ENCODE measurements around the gene CD2AP. TPM values are rescaled to one million over a fixed set of nuclear protein-coding genes. Genes with fewer than 3 reads are reported as not detected.

CD2AP gene
- total RNA-seq, 1 experiment from 2014 or later, result 20.6 TPM

DNA sequence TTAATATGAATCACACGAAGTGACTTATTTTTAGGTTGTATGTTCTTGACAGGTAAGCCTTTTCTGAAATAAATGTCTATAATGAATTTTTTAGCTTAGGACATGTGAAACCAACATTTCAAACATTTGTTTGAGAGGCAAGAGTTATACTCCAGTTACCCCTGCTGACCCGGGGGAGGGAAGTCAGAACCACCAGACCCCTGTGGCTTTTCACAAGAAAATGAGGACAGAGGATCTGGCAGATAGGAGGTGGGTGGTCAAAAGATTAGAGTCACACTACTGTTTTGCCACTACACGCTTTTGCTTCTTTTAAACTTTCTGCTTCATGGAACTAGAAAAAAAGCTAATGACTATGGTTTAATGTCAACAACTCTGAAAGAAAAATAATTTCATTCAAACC lies 193.3 kb downstream of the CD2AP start:
- Histone ChIP-seq H3K9me3 (ENCODE audit: low read depth, low read length, poor library complexity, severe bottlenecking) (no peaks in the 10 kb centered on the region), H3K27me3 (replicated peaks; ENCODE audit: insufficient read depth, low read depth, low read length, poor library complexity) (no peaks in the 10 kb centered on the region), H3K4me1 (ENCODE audit: insufficient read depth, low read length, poor library complexity, severe bottlenecking) (peaks cover 21% of the 10 kb centered on the region), H3K27ac (ENCODE audit: low read depth, low read length, poor library complexity, severe bottlenecking) (no peak overlapping the region), H3K4me3 (ENCODE audit: low read depth, low read length, poor library complexity, severe bottlenecking) (no peak overlapping the region), H3K36me3 (ENCODE audit: insufficient read depth, low read length, poor library complexity, severe bottlenecking) (no peaks in the 10 kb centered on the region)
- ChIA-PET POLR2A (ENCODE audit: low non-redundant PET) (no interaction called here), CTCF (no interaction called here)
- no peak for TF ChIP-seq EZH2 (IDR thresholded peaks at IDR 0.05; ENCODE audit: borderline replicate concordance, low read depth, low read length, poor library complexity, severe bottlenecking)
- TF ChIP-seq, protein P1, sequence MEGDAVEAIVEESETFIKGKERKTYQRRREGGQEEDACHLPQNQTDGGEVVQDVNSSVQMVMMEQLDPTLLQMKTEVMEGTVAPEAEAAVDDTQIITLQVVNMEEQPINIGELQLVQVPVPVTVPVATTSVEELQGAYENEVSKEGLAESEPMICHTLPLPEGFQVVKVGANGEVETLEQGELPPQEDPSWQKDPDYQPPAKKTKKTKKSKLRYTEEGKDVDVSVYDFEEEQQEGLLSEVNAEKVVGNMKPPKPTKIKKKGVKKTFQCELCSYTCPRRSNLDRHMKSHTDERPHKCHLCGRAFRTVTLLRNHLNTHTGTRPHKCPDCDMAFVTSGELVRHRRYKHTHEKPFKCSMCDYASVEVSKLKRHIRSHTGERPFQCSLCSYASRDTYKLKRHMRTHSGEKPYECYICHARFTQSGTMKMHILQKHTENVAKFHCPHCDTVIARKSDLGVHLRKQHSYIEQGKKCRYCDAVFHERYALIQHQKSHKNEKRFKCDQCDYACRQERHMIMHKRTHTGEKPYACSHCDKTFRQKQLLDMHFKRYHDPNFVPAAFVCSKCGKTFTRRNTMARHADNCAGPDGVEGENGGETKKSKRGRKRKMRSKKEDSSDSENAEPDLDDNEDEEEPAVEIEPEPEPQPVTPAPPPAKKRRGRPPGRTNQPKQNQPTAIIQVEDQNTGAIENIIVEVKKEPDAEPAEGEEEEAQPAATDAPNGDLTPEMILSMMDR (conservative IDR thresholded peaks at IDR 0.05; ENCODE audit: low read depth, low read length), result no peak
- no TSS peak for BruUV-seq (replicated peaks)
- DNase-seq (ENCODE audit: low spot score), result no peak
- intact Hi-C loops (cut with micrococcal nuclease; ENCODE audit: unreplicated experiment), result no loop called here

DNA sequence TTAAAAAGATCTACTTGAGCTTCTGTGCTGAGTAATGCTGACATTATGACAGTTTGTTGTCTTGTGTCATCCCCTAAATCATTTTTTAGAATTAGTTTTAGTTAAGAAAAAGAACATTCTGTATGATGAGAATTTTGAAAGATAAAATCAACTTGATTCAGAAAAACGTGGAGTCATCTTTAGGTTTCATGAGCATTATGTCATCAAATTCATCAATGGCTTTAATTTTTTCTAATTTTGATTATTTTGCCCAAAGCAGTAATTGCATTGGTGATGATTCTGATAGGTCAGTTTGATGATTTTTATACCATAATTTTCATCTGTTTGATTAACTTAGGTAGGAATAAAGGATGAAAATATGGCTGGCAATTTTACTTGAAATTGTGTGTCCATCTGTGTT lies 194.2 kb downstream of the CD2AP start:
- intact Hi-C loops (cut with micrococcal nuclease; ENCODE audit: unreplicated experiment), result no loop called here
- H3K4me1 ChIP-seq (ENCODE audit: insufficient read depth, low read length, poor library complexity, severe bottlenecking), result peaks cover 21% of the 10 kb centered on the region
- TF ChIP-seq, protein P1 (conservative IDR thresholded peaks at IDR 0.05; ENCODE audit: low read depth, low read length), result no peak
- TF ChIP-seq EZH2 (IDR thresholded peaks at IDR 0.05; ENCODE audit: borderline replicate concordance, low read depth, low read length, poor library complexity, severe bottlenecking), result no peak
- CTCF ChIA-PET, result no interaction called here
- no peak overlapping the region for H3K27ac ChIP-seq (ENCODE audit: low read depth, low read length, poor library complexity, severe bottlenecking)
- POLR2A ChIA-PET (ENCODE audit: low non-redundant PET), result no interaction called here
- no peaks in the 10 kb centered on the region for H3K36me3 ChIP-seq (ENCODE audit: insufficient read depth, low read length, poor library complexity, severe bottlenecking)
- no peak overlapping the region for H3K4me3 ChIP-seq (ENCODE audit: low read depth, low read length, poor library complexity, severe bottlenecking)
- BruUV-seq (replicated peaks), result no TSS peak
- H3K9me3 ChIP-seq (ENCODE audit: low read depth, low read length, poor library complexity, severe bottlenecking), result no peaks in the 10 kb centered on the region
- H3K27me3 ChIP-seq (replicated peaks; ENCODE audit: insufficient read depth, low read depth, low read length, poor library complexity), result no peaks in the 10 kb centered on the region
- no peak for DNase-seq (ENCODE audit: low spot score)

DNA sequence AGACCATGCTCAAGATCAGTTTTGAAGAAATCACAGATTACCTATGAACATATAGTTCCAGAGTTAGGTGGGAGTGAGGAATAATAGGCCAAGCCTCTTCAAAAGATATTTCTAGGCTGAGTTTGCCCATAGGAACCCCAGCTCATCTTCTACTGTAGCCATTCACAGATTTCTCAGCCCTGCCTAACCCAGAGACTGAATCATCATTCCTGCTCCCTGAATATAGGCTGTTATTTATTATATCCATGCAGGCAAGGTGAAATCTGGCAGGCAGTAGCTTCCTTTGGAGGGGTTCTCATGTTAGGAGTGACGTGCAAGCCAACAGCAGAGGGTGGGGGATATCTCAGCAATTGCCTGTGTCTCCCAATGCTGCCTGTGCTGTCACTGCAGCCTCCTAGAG lies 195.2 kb downstream of the CD2AP start:
- no TSS peak for BruUV-seq (replicated peaks)
- peaks cover 21% of the 10 kb centered on the region for H3K4me1 ChIP-seq (ENCODE audit: insufficient read depth, low read length, poor library complexity, severe bottlenecking)
- TF ChIP-seq, protein P1 (conservative IDR thresholded peaks at IDR 0.05; ENCODE audit: low read depth, low read length), result no peak
- TF ChIP-seq EZH2 (IDR thresholded peaks at IDR 0.05; ENCODE audit: borderline replicate concordance, low read depth, low read length, poor library complexity, severe bottlenecking), result no peak
- H3K27me3 ChIP-seq (replicated peaks; ENCODE audit: insufficient read depth, low read depth, low read length, poor library complexity), result no peaks in the 10 kb centered on the region
- intact Hi-C loops (cut with micrococcal nuclease; ENCODE audit: unreplicated experiment), result no loop called here
- no peaks in the 10 kb centered on the region for H3K9me3 ChIP-seq (ENCODE audit: low read depth, low read length, poor library complexity, severe bottlenecking)
- no peak for DNase-seq (ENCODE audit: low spot score)
- no peak overlapping the region for H3K4me3 ChIP-seq (ENCODE audit: low read depth, low read length, poor library complexity, severe bottlenecking)
- CTCF ChIA-PET, result no interaction called here
- no peak overlapping the region for H3K27ac ChIP-seq (ENCODE audit: low read depth, low read length, poor library complexity, severe bottlenecking)
- POLR2A ChIA-PET (ENCODE audit: low non-redundant PET), result no interaction called here
- H3K36me3 ChIP-seq (ENCODE audit: insufficient read depth, low read length, poor library complexity, severe bottlenecking), result no peaks in the 10 kb centered on the region

Measured in A673 (cell line).